BLaER1 treated with 17β-estradiol and CSF1 and Interleukin-3, amounts not matched to agents 10 nM and 100 nM (cell line): ENCODE data around the gene BTC.

Source experiments
- H3K27ac ChIP-seq, 11 experiments: shearing (Covaris generic); formaldehyde crosslinking; 2 replicates each; pipeline ENCODE4 v1.8.1; 2022
- H3K27me3 ChIP-seq, 11 experiments: shearing (Covaris generic); formaldehyde crosslinking; 2 replicates each; pipeline ENCODE4 v1.8.1; 2022
- H3K36me3 ChIP-seq, 11 experiments: shearing (Covaris generic); formaldehyde crosslinking; 2 replicates each; pipeline ENCODE4 v1.8.1; 2022
- H3K4me1 ChIP-seq, 10 experiments: shearing (Covaris generic); formaldehyde crosslinking; 2 replicates each; pipeline ENCODE4 v1.8.1; 2022
- H3K4me2 ChIP-seq, 11 experiments: shearing (Covaris generic); formaldehyde crosslinking; 2 replicates each; pipeline ENCODE4 v1.8.1; 2022
- H3K4me3 ChIP-seq, 10 experiments: shearing (Covaris generic); formaldehyde crosslinking; 2 replicates each; pipeline ENCODE4 v1.8.1; 2022
- H3K9ac ChIP-seq, 11 experiments: shearing (Covaris generic); formaldehyde crosslinking; 2 replicates each; pipeline ENCODE4 v1.8.1; 2022
- H3K9me3 ChIP-seq, 11 experiments: shearing (Covaris generic); formaldehyde crosslinking; replicated peaks in 1 of 11; 2 replicates each; pipeline ENCODE4 v1.8.1; 2022
- H4K20me1 ChIP-seq, 11 experiments: shearing (Covaris generic); formaldehyde crosslinking; 2 replicates each; pipeline ENCODE4 v1.8.1; 2022
- Cebpa-rat ChIP-seq, 11 experiments: shearing (Covaris generic); IDR thresholded peaks; 2 replicates each; pipeline ENCODE4 v1.8.1; 2022

Gene BTC

GRCh38 chr4:74805601-74806000 lies 11.3 kb upstream of the BTC start:
- no peak for TF ChIP-seq Cebpa-rat (IDR thresholded peaks at IDR 0.05)
- H3K4me2 ChIP-seq: no peak overlapping the region
- H3K9me3 ChIP-seq: no peaks in the 10 kb centered on the region
- no peaks in the 10 kb centered on the region for H3K36me3 ChIP-seq
- no peaks in the 10 kb centered on the region for H4K20me1 ChIP-seq
- H3K4me3 ChIP-seq: no peak overlapping the region
- no peak overlapping the region for H3K27ac ChIP-seq
- H3K27me3 ChIP-seq: no peaks in the 10 kb centered on the region
- no peak overlapping the region for H3K9ac ChIP-seq
- H3K4me1 ChIP-seq: no peaks in the 10 kb centered on the region

GRCh38 chr4:74800310-74800709 lies 6.0 kb upstream of the BTC start:
- no peak for TF ChIP-seq Cebpa-rat (IDR thresholded peaks at IDR 0.05)
- Histone ChIP-seq H3K9me3 (no peaks in the 10 kb centered on the region), H3K4me1 (no peaks in the 10 kb centered on the region), H3K4me2 (no peak overlapping the region), H3K27ac (no peak overlapping the region), H3K27me3 (no peaks in the 10 kb centered on the region), H3K4me3 (no peak overlapping the region), H4K20me1 (no peaks in the 10 kb centered on the region), H3K9ac (no peak overlapping the region), H3K36me3 (no peaks in the 10 kb centered on the region)

GRCh38 chr4:74796631-74797030 lies 2.3 kb upstream of the BTC start:
- H3K4me2 ChIP-seq: no peak overlapping the region
- no peak for TF ChIP-seq Cebpa-rat (IDR thresholded peaks at IDR 0.05)
- H3K9ac ChIP-seq: no peak overlapping the region
- H4K20me1 ChIP-seq: no peaks in the 10 kb centered on the region
- H3K27me3 ChIP-seq: no peaks in the 10 kb centered on the region
- H3K9me3 ChIP-seq: peaks cover 10 to 15% (median 13%) of the 10 kb centered on the region in 11 experiments
- no peak overlapping the region for H3K4me3 ChIP-seq
- no peaks in the 10 kb centered on the region for H3K4me1 ChIP-seq
- no peaks in the 10 kb centered on the region; a peak in 1 of 22 replicates for H3K36me3 ChIP-seq
- no peak overlapping the region for H3K27ac ChIP-seq

- H4K20me1 ChIP-seq: no peaks in the 10 kb centered on the region
- no peak overlapping the region for H3K27ac ChIP-seq
- no peak overlapping the region for H3K4me2 ChIP-seq
- no peak overlapping the region for H3K4me3 ChIP-seq
- no peaks in the 10 kb centered on the region for H3K27me3 ChIP-seq
- no peak for TF ChIP-seq Cebpa-rat (IDR thresholded peaks at IDR 0.05)
- H3K9me3 ChIP-seq: peaks cover 10 to 15% (median 13%) of the 10 kb centered on the region in 11 experiments
- no peaks in the 10 kb centered on the region for H3K4me1 ChIP-seq
- no peak overlapping the region for H3K9ac ChIP-seq
- H3K36me3 ChIP-seq: no peaks in the 10 kb centered on the region; a peak in 1 of 22 replicates
Measured at GRCh38 chr4:74793757-74794381, 454 bp downstream of the BTC start.

GRCh38 chr4:74790652-74791051 lies 3.7 kb downstream of the BTC start:
- Histone ChIP-seq H3K27ac (no peak overlapping the region), H3K4me1 (no peaks in the 10 kb centered on the region)

GRCh38 chr4:74789518-74789917 lies 4.8 kb downstream of the BTC start:
- Histone ChIP-seq H3K9me3 (peaks cover 9 to 13% (median 11%) of the 10 kb centered on the region in 11 experiments), H3K4me3 (no peak overlapping the region), H3K27ac (no peak overlapping the region), H3K4me2 (no peak overlapping the region), H3K9ac (no peak overlapping the region), H3K27me3 (no peaks in the 10 kb centered on the region), H3K36me3 (no peaks in the 10 kb centered on the region; a peak in 1 of 22 replicates), H3K4me1 (no peaks in the 10 kb centered on the region), H4K20me1 (no peaks in the 10 kb centered on the region)
- TF ChIP-seq Cebpa-rat (IDR thresholded peaks at IDR 0.05): no peak

More at GRCh38 chr4:74790652-74791051, 3.7 kb downstream of the BTC start:
- Histone ChIP-seq H3K9me3 (peaks cover 10 to 15% (median 13%) of the 10 kb centered on the region in 11 experiments), H3K4me2 (no peak overlapping the region), H3K4me3 (no peak overlapping the region), H3K36me3 (no peaks in the 10 kb centered on the region; a peak in 1 of 22 replicates), H3K27me3 (no peaks in the 10 kb centered on the region), H3K9ac (no peak overlapping the region), H4K20me1 (no peaks in the 10 kb centered on the region)
- no peak for TF ChIP-seq Cebpa-rat (IDR thresholded peaks at IDR 0.05)

- TF ChIP-seq Cebpa-rat (IDR thresholded peaks at IDR 0.05): no peak
- Histone ChIP-seq H3K27me3 (no peaks in the 10 kb centered on the region), H4K20me1 (no peaks in the 10 kb centered on the region), H3K9me3 (0 out of 22 replicates have a peak, but pooled peaks cover 0 to 5% (median 0%) of the 10 kb centered on the region in 11 experiments), H3K9ac (no peak overlapping the region), H3K4me3 (no peak overlapping the region), H3K4me1 (0 out of 20 replicates have a peak, but pooled peaks cover 0 to 2% (median 0%) of the 10 kb centered on the region in 10 experiments), H3K36me3 (no peaks in the 10 kb centered on the region), H3K27ac (no peak overlapping the region), H3K4me2 (no peak overlapping the region)
Measured at GRCh38 chr4:74777531-74777930, 16.8 kb downstream of the BTC start.

GRCh38 chr4:74772783-74773182 lies 21.5 kb downstream of the BTC start:
- H3K4me2 ChIP-seq: no peak overlapping the region
- H3K4me1 ChIP-seq: no peaks in the 10 kb centered on the region
- no peaks in the 10 kb centered on the region for H3K27me3 ChIP-seq
- no peak overlapping the region for H3K9ac ChIP-seq
- no peaks in the 10 kb centered on the region for H4K20me1 ChIP-seq
- no peak overlapping the region for H3K27ac ChIP-seq
- H3K9me3 ChIP-seq: no peaks in the 10 kb centered on the region
- no peak for TF ChIP-seq Cebpa-rat (IDR thresholded peaks at IDR 0.05)
- H3K36me3 ChIP-seq: no peaks in the 10 kb centered on the region
- no peak overlapping the region for H3K4me3 ChIP-seq

- Histone ChIP-seq H3K9me3 (no peaks in the 10 kb centered on the region), H3K27me3 (no peaks in the 10 kb centered on the region), H3K36me3 (no peaks in the 10 kb centered on the region), H3K4me1 (no peaks in the 10 kb centered on the region), H3K4me2 (no peak overlapping the region), H3K27ac (no peak overlapping the region), H4K20me1 (no peaks in the 10 kb centered on the region), H3K4me3 (no peak overlapping the region), H3K9ac (no peak overlapping the region)
- TF ChIP-seq Cebpa-rat (IDR thresholded peaks at IDR 0.05): no peak
Measured at GRCh38 chr4:74772106-74772505, 22.2 kb downstream of the BTC start.

GRCh38 chr4:74770226-74770910 lies 24.0 kb downstream of the BTC start:
- no peak overlapping the region for H3K27ac ChIP-seq
- no peak for TF ChIP-seq Cebpa-rat (IDR thresholded peaks at IDR 0.05)

More at GRCh38 chr4:74770226-74770910, 24.0 kb downstream of the BTC start:
- H4K20me1 ChIP-seq: no peaks in the 10 kb centered on the region
- no peak overlapping the region for H3K4me2 ChIP-seq
- no peaks in the 10 kb centered on the region for H3K27me3 ChIP-seq
- no peaks in the 10 kb centered on the region for H3K4me1 ChIP-seq
- H3K4me3 ChIP-seq: no peak overlapping the region
- no peak overlapping the region for H3K9ac ChIP-seq
- no peaks in the 10 kb centered on the region for H3K9me3 ChIP-seq
- H3K36me3 ChIP-seq: no peaks in the 10 kb centered on the region
